HL-60 (cell line): ENCODE results near the gene NUPR2.
"Not testable (repeated sequence)": the region's sequence is repeated elsewhere in the genome, so short reads cannot be mapped to it uniquely, and the experiment has no call there.

Experiments
- DNase-seq, 2 experiments: peaks; one replicate each; pipeline ENCODE4 v3.0.0-alpha.2; 2010 to 2020; ENCODE audit warnings: low read depth in 1 of 2, low spot score in 1 of 2
- H3K27ac ChIP-seq: fragments of 250-450 bp; sonication (Bioruptor Pico); replicated peaks from 2 replicates; pipeline ENCODE4 v1.5.1; 2020; ENCODE audit warnings: mild to moderate bottlenecking, moderate library complexity
- H3K27me3 ChIP-seq: fragments of 250-450 bp; sonication (Bioruptor Pico); 2 replicates; pipeline ENCODE4 v1.5.1; 2021; ENCODE audit warnings: mild to moderate bottlenecking, moderate library complexity; ENCODE audit not compliant: insufficient read depth, poor library complexity, severe bottlenecking
- H3K4me3 ChIP-seq: replicated peaks from 2 replicates; pipeline ENCODE4 v1.5.1; 2011; ENCODE audit warnings: mild to moderate bottlenecking, control low read depth, low read length; ENCODE audit not compliant: insufficient read depth
- CTCF ChIP-seq: IDR thresholded peaks from one replicate; pipeline ENCODE4 v1.5.1; 2011; ENCODE audit warnings: low read length, control low read depth, inconsistent platforms; ENCODE audit not compliant: insufficient read depth
- GABPA ChIP-seq: IDR thresholded peaks from 2 replicates; pipeline ENCODE4 v1.6.1; 2012; ENCODE audit warnings: low read depth
- POLR2AphosphoS5 ChIP-seq: IDR thresholded peaks from 2 replicates; pipeline ENCODE4 v1.6.1; 2012; ENCODE audit warnings: low read depth
- REST ChIP-seq: IDR thresholded peaks from 2 replicates; pipeline ENCODE4 v1.6.1; 2012; ENCODE audit warnings: low read depth; ENCODE audit not compliant: insufficient replicate concordance
- SPI1 ChIP-seq: IDR thresholded peaks from 2 replicates; pipeline ENCODE4 v1.6.1; 2012; ENCODE audit warnings: low read depth, mild to moderate bottlenecking, borderline replicate concordance
- long read RNA-seq: library from polyadenylated mRNA; unstranded; transcript quantifications from one replicate; pipeline ENCODE4 v2.0.0, GENCODE V29; 2020

The NUPR2 gene
- long read RNA-seq = 0 reads

GRCh38 chr7:56115852-56116538 lies at the start of gene NUPR2:
NUPR2 (minus strand) TSS chr7:56116417; CDS start chr7:56116314, 103 bp downstream.
- TF ChIP-seq CTCF (no peak), REST (no peak), SPI1 (no peak), POLR2AphosphoS5 (no peak), GABPA (no peak)
- no peaks in the 10 kb centered on the region for H3K27me3 ChIP-seq
- H3K4me3 ChIP-seq = no peak within 1 kb of the TSS
- no peak for DNase-seq
- H3K27ac ChIP-seq = no peak within 1 kb of the TSS

- TF ChIP-seq GABPA (no peak), SPI1 (no peak), REST (no peak), POLR2AphosphoS5 (no peak), CTCF (no peak)
- DNase-seq = no peak
- Histone ChIP-seq H3K27ac (no peak overlapping the region), H3K4me3 (no peak overlapping the region), H3K27me3 (no peaks in the 10 kb centered on the region)
These were observed 41.1 kb upstream of the NUPR2 start for GRCh38 chr7:56157238-56157790.

- not testable (repeated sequence) for H3K27ac ChIP-seq, DNase-seq, H3K27me3 ChIP-seq, H3K4me3 ChIP-seq
These were observed 14.8 kb upstream of the NUPR2 start for GRCh38 chr7:56131062-56131461.

- DNase-seq = no peak
- H3K27me3 ChIP-seq = no peaks in the 10 kb centered on the region
- TF ChIP-seq GABPA = no peak
- no peak for TF ChIP-seq POLR2AphosphoS5
- no peak for TF ChIP-seq REST
- no peak for TF ChIP-seq SPI1
- TF ChIP-seq CTCF = no peak
- H3K27ac ChIP-seq = no peak overlapping the region
- H3K4me3 ChIP-seq = no peak overlapping the region
These were observed 11.2 kb upstream of the NUPR2 start for GRCh38 chr7:56127241-56127975.
